Measurements from ENCODE around the gene SH3RF3. TPM values are rescaled to one million over a fixed set of nuclear protein-coding genes. Genes with fewer than 3 reads are reported as not detected.

Gene SH3RF3
- total RNA-seq, 4 donors from 2014 or later: 2.4 to 5.5 (median 2.9) TPM

- Histone ChIP-seq H3K27me3 (peaks cover 0 to 3% (median 0%) of the 10 kb centered on the region in 4 donors), H3K9me3 (no peaks in the 10 kb centered on the region), H3K4me1 (peaks cover 0 to 23% (median 0%) of the 10 kb centered on the region in 3 donors), H3K36me3 (no peaks in the 10 kb centered on the region), H3K27ac (no peak overlapping the region), H3K4me3 (no peak overlapping the region)
- no peak for DNase-seq
- intact Hi-C loops (cut with DNase I): no loop called here
- TF ChIP-seq POLR2A (IDR thresholded peaks at IDR 0.05) (no peak), CTCF (IDR thresholded peaks at IDR 0.05) (no peak)
- 72 to 78% methylated on average over 6 of the region's 8 CpGs for whole genome bisulfite sequencing, 2 donors
These were observed 20.1 kb downstream of the SH3RF3 start for GRCh38 chr2:109148991-109149645.

- intact Hi-C loops (cut with DNase I): no loop called here
- no peaks in the 10 kb centered on the region for H3K9me3 ChIP-seq
- H3K27ac ChIP-seq: no peak overlapping the region
- no peaks in the 10 kb centered on the region for H3K36me3 ChIP-seq
- peaks cover 0 to 3% (median 0%) of the 10 kb centered on the region in 4 donors for H3K27me3 ChIP-seq
- WGBS, 2 donors: 87 to 90% methylated on average over 3 of the region's 3 CpGs
- H3K4me1 ChIP-seq: peaks cover 0 to 23% (median 2%) of the 10 kb centered on the region in 3 donors
- no peak overlapping the region for H3K4me3 ChIP-seq
- no peak for DNase-seq
- TF ChIP-seq CTCF (IDR thresholded peaks at IDR 0.05) (no peak), POLR2A (IDR thresholded peaks at IDR 0.05) (no peak)
These were observed 21.6 kb downstream of the SH3RF3 start for GRCh38 chr2:109150559-109150958.

- H3K36me3 ChIP-seq: no peaks in the 10 kb centered on the region
- H3K4me1 ChIP-seq: peaks cover 0 to 23% (median 2%) of the 10 kb centered on the region in 3 donors
- no peaks in the 10 kb centered on the region for H3K9me3 ChIP-seq
- no peak overlapping the region for H3K27ac ChIP-seq
- no peak overlapping the region for H3K4me3 ChIP-seq
- no peak for TF ChIP-seq CTCF (IDR thresholded peaks at IDR 0.05)
- TF ChIP-seq POLR2A (IDR thresholded peaks at IDR 0.05): no peak
- no peak for DNase-seq
- 83 to 91% methylated on average over 4 of the region's 4 CpGs for WGBS, 2 donors
- peaks cover 0 to 10% (median 0%) of the 10 kb centered on the region in 4 donors for H3K27me3 ChIP-seq
- intact Hi-C loops (cut with DNase I): no loop called here
These were observed 22.5 kb downstream of the SH3RF3 start for GRCh38 chr2:109151519-109151918.

- H3K9me3 ChIP-seq: no peaks in the 10 kb centered on the region
- TF ChIP-seq POLR2A (IDR thresholded peaks at IDR 0.05): no peak
- TF ChIP-seq CTCF (IDR thresholded peaks at IDR 0.05): no peak
- H3K27ac ChIP-seq: no peak overlapping the region
- WGBS, 2 donors: 78 to 79% methylated on average over 9 to 10 of the region's 10 CpGs
- H3K27me3 ChIP-seq: peaks cover 0 to 18% (median 0%) of the 10 kb centered on the region in 4 donors
- no peak for DNase-seq
- peaks cover 0 to 19% (median 2%) of the 10 kb centered on the region in 3 donors for H3K4me1 ChIP-seq
- no peaks in the 10 kb centered on the region for H3K36me3 ChIP-seq
- H3K4me3 ChIP-seq: no peak overlapping the region
- intact Hi-C loops (cut with DNase I): no loop called here
These were observed 24.2 kb downstream of the SH3RF3 start for GRCh38 chr2:109153005-109153784.

GRCh38 chr2:109153807-109154206 lies 24.8 kb downstream of the SH3RF3 start:
- Histone ChIP-seq H3K27ac (no peak overlapping the region), H3K4me1 (peaks cover 0 to 16% (median 2%) of the 10 kb centered on the region in 3 donors), H3K9me3 (no peaks in the 10 kb centered on the region), H3K36me3 (no peaks in the 10 kb centered on the region), H3K4me3 (no peak overlapping the region), H3K27me3 (peaks cover 0 to 23% (median 0%) of the 10 kb centered on the region in 4 donors)
- no peak for DNase-seq
- TF ChIP-seq CTCF (IDR thresholded peaks at IDR 0.05): no peak
- TF ChIP-seq POLR2A (IDR thresholded peaks at IDR 0.05): no peak
- WGBS, 2 donors: 61 to 80% methylated on average over 3 to 5 of the region's 5 CpGs
- intact Hi-C loops (cut with DNase I): no loop called here
